Stimulated activated CD4-positive, alpha-beta T cell treated with anti-CD3 and anti-CD28 coated beads, TNF-alpha, amount 100 ng/mL, for 4 hours (primary cell): ENCODE results near the gene CADM1.

ENCODE experiments used
- DNase-seq, 3 experiments: peaks; one replicate each; pipeline ENCODE4 v3.0.0-alpha.2; 2020; ENCODE audit warnings: low read depth in 3 of 3

Gene CADM1

GRCh38 chr11:115515647-115516395 is 11.6 kb upstream of the CADM1 start:
- no peak for DNase-seq

GRCh38 chr11:115506954-115507675 is 2.9 kb upstream of the CADM1 start:
- DNase-seq: no peak

- DNase-seq: no peak
Measured at GRCh38 chr11:115505175-115505574, 960 bp upstream of the CADM1 start.

GRCh38 chr11:115503886-115504275 is 334 bp downstream of the CADM1 start:
- DNase-seq: peak in 1 of 3 experiments; percentile 1

GRCh38 chr11:115503083-115503885 is 931 bp downstream of the CADM1 start:
- DNase-seq: peak in 1 of 3 experiments; percentile 4

DNA sequence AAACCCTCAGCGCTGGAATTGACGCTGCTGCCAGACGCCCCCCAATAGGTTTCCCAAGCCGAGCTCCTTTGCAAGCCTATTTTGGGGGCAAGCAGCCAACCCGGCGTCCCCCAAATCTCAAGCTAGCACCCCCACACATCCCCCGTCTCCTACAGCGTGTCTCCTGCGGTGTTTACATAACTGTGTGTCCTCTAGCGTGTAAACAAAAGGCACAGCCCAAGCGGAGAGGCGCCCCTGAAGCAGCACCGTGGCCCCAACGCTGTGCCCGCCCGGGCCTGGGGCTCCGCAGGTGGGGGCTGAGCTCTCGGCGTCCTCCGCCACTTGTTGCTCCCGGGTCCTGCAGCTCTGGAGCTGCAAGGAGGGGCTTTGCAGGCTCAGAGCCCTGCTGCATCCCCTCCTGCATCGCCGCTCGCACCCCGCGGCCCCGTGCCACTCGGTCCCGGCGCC is 1.6 kb downstream of the CADM1 start:
- no peak for DNase-seq

GRCh38 chr11:115501893-115502589 is 2.2 kb downstream of the CADM1 start:
- DNase-seq: no peak

- no peak for DNase-seq
Measured at GRCh38 chr11:115501502-115501892, 2.7 kb downstream of the CADM1 start.

DNA sequence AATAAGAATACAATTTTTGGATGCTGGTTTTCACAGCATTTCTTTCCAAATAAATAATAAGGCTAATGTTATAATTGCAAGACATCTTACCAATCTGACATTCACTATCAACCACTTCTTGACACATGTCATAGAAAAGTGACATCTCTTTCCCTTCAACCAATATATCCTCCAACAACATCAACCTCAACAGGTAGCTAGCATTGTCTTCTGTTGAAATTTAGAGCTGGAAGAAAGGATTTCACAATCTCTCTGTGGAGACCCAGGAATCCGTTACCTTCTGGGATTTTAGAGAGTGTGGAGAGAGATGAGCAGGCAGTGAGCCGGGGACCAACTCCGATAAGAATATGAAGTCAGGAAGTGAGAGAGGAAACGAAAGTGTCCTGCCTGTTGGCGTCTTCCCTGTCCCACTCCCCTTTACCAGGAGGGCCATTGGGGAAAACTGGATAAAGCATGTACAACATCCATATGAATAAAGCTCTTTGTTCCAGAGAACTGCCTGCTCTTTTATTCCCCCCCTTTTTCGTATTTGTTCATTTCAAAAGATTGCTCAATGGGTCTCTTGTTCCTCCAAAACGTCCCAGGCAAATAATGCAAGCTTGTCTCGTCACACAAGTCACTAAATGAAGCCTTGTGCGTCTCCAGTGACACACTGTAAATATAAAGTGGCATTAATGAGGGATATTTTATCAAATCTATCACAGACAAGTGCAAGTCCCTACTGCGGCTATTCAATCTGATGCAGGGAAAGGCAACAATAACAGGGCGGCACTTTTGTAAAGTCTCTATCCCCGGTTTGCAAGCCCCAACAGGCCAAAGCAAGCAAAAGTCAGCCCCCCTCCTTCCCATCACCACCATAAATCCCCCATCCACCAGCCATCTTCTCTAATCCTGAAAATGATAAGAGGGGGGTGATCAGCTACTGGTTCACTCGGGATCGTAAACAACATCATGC is 3.4 kb downstream of the CADM1 start:
- no peak for DNase-seq

DNA sequence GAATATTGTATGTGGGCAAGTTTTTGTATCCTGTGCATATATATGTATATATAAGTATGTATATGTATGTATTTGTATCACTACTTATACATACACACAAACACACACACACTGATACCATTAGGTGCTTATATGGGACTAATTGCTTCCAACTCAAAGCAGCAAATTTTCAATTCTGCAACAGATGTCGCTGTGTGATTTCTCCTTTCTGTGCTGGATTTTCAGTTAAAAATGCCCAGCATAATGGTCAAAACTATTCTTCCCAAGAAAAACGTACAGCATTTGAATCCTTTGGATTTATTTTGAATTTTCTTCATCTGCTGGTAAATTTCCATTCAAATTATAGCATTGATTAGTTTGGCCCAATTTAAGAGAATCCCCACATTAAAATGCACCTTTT is 4.3 kb downstream of the CADM1 start:
- DNase-seq: no peak

- no peak for DNase-seq
Measured at GRCh38 chr11:115499241-115499799, 4.9 kb downstream of the CADM1 start.

GRCh38 chr11:115498354-115498753 is 5.9 kb downstream of the CADM1 start:
- no peak for DNase-seq

- no peak for DNase-seq
Measured at GRCh38 chr11:115497303-115497702, 6.9 kb downstream of the CADM1 start.

DNA sequence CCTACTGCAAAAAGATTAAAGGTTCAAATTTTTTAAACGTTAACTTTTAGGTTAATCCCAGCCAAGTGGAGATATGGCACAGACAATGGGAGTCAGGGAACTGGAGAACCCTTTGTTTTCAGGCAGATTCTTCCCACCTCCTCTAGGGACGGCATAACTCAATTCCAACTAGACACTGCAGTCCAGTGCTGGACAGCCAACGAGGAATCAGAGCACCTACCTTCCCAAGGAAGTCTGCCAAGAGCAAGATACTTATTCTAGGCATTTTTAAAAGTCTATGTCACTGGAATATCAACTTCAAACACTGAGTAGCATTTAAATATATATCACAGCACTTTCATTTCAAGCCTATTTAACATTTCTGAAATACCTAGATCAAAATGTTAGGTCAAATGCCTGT is 7.3 kb downstream of the CADM1 start:
- no peak for DNase-seq

- DNase-seq: no peak
Measured at GRCh38 chr11:115493905-115494304, 10.3 kb downstream of the CADM1 start.

GRCh38 chr11:115493488-115493887 is 10.7 kb downstream of the CADM1 start:
- DNase-seq: no peak

DNA sequence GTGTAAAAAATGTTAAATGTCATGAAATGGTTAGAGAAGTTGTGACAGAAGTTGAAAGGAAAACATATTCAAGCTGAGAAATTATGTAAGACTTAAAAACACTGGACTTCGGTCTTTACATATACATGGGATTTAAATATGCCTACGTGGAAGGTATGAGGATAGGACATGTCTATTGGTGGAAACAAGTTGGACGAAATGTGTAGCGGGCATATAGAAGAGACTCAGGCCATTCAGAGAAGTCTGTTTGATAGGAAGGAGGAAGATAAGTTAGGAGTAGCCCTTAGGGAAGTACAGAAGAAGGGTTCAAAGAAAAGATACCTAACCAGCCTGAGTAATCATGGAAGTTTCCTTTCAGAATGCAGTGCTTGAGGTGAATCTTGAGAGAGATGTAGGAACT is 14.7 kb downstream of the CADM1 start:
- DNase-seq: no peak

DNA sequence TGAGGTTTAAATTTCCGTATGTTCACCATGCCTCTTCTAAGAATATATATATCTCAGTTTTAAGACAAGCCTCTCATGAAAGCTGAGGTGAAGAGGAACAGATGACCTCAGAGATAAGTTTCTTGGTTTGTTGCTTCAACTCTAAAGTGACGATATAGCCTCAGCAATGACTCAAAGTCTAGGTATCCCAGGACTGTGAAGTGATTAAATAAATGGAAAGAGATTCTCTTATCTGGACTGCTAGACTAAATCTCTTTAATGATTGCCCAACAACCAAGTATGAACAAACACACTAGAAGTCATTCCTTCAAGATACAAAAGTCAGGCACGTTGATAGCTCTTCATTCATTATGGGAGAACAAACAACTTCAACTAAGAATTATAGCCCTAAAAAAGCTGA is 15.3 kb downstream of the CADM1 start:
- no peak for DNase-seq

GRCh38 chr11:115481528-115481927 is 22.7 kb downstream of the CADM1 start:
- no peak for DNase-seq

DNA sequence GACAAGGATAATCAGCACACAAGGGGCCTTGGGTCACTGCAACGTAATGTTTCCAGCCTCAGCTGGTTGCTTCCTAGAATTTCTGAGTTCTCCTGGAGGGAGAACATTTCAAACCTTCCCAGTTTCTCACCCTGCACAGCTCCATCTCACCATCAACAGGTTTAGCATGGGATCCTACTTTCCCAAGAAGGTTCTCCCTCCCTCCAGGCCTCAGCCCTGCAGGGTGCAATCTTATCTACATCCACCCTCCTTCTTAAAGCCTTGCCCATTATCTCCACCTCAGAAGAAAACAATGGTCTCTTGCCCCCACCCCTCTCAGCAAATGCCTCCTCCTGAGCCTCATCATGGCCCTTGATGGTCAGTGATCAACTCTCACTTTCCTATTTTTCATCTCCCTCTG is 23.6 kb downstream of the CADM1 start:
- no peak for DNase-seq
